ELF-1 (cell line): Measurements from ENCODE around the gene HSD11B2.
A peak's percentile ranks its signal among the peaks of the same experiment; 100 is the strongest.

Experiments used
- DNase-seq: peaks from one replicate; pipeline ENCODE4 v3.0.0-alpha.2; 2016; ENCODE audit warnings: low read depth, low spot score

Gene HSD11B2

DNA sequence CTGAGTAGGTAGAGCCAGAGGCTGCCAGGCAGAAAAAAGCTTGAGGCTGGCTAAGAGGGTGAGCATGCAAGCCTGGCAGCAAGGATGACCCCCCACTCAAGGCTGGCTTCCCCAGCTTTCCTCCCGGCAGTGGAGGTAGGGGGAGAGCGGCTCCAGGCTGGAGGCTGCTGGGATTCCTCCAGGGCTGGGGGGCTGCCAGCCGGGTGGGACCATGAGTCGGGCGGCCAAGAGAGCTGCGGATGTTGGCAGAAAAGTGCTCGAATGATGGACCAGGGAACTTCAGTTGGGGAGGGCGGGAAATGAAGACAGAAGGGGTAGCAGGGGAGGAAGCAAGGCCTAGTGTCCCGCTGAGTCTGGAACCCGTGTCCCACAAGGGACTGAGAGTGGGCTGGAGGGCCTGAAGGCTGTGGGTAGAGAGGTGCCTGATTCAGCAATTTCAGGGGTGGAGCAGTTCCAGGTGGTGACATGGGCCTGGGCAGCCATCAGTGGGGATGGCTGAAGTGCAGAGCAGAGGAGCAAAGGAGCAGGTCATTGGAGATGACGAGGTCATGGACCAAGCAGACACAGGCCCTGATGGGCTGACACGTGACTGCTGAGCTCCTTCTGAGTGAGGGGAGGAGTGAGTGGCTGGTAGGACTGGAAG lies 20.3 kb downstream of the HSD11B2 start:
- DNase-seq, result no peak

DNA sequence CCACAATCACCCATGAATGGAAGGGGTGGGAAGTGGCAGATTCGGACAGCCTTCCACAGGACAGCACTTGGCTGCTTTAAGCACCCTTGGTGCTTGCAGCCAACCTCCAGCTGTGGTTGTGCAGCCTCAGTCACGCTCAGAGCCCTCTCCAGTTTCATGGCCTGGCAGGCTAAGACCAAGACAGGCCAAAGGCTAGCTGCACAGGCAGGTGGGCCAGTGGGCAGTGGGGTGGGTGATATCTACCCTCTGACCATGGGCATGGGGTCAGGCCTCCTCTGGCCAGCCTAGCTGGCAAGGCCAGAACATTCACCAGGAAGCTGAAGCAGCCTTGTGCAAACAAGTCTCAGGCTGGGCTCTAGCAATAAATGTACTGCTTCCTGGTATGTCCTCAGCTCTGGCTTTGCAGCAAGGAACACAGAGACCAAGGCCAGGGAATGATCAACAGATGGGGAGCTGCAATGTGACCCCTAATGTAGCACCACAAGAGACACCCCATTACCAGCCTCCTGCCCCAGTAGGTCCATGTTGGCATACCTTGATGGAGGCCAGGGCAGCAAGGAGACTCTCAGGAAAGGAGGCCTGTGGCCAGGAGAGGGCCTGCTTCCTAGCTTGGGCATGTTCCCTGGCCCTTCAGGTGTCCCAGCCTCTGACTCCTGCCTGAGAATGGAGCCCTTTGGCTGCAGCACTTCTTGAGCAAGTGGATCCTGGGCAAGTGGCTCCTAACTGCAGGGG lies 20.9 kb downstream of the HSD11B2 start:
- DNase-seq, result no peak

DNA sequence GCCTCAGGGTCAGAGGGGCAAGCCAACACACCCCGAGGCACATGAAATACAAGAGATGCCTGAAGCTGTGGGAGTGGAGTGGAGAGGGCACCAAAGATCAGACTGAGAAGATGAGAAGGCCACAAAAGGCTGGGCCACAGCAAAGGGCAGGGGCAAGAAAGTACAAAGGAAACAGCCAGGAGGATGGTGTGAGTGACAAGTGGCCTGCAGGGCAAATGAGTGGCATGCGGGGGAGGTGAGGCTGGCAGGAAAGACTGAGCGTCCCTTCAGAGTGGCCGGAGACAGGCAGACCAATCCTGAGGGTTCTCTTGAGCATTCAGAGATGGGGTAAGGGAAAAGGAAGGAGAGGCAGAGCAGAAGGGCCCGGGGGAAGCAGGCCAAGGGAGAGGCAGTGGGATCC lies 23.2 kb downstream of the HSD11B2 start:
- peak; percentile 55 for DNase-seq

DNA sequence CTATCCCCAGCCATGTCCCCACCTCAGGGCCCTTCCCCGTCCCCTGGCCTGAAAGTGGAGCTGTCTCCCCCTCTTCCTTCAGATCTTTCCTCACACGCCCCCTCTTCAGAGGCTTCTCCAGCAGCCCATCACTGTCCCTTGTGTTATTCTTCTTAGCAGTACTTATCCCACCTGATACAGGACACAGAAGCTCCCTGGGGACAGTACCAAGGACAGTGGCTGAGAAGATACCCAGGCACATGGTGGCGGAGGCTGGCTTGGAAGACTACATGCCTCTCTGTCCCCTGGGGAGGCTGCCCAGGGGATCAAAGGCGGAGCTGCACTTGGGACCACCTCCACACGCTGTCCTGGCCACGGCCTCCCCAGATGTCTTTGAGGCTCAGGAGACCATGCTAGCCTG lies 23.9 kb downstream of the HSD11B2 start:
- no peak for DNase-seq

DNA sequence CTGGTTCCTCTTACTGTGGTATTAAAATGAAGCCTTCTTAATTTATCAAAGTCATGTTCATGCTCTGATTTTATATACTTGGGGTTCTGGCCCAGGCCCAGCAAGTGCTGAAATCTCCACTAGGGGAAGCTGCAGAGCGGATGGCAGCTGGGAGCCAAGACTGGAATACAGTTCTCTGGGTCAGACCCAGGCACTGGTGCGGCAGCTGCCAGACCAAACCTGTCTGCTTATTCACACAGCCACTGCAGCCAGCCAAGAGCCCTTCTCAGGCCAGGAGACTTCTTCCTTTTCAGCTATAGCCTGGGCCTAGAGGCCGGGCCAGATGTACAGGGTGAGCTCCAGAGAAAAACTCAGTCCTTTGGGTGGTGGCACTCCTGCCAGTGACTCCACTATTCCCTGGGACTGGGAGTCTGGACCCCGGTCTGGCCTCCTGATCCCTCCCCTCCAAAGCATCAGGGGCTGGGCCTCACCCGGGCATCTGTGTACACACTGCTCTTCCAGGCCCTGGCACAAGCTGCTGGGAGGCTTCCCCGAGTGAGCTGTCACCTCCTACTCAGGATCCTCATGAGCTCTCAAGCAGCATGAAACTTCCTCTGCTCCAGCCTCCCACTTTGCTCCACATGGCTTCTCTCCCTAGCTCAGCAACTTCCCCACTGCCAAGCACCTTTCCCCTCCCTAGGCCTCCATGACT lies 25.6 kb downstream of the HSD11B2 start:
- no peak for DNase-seq

DNA sequence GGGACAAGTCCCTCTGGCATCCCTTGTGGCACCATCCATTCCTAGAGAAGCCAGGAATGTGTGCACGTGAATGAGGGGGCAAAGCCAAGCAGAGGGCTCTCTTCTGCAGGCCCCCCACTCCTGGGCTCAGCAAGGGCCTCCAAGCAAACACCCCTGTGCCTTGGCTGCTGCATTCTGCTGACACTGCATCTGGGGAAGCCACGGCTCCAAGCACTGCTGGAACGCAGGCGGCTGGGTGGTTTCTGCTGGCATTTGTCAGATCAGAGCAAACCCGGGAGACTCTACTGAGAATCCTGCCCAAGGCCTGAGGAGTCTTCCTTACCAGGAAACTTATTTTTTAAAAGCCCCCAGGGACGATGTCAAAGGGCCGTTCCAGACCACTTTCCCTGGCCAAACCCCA lies 26.7 kb downstream of the HSD11B2 start:
- no peak for DNase-seq

DNA sequence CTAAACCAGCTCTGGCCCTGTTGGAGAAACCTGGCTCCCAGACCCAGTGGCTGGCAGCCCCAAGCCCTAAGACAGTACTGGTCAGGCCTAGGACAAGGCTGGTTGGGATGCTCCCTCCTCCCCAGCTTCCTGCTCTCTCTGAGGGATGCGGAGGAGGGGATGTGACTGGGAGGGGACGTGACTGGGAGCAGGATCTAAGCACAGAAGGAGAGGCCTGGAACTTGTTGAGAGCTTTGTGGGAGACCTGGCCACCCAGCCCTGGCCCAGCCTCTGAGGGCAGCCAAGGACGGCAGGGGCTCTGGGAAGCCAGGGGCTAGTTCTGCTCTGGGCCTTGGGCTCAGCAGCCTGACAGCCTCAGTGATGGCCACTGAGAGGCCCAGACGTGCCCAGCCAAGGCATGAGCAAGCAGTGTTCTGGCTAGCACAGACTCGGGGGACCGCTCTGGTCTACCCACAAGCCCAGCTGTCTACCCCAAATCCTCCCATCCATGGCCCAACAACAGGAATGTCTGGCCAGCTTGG lies 27.3 kb downstream of the HSD11B2 start:
- no peak for DNase-seq

DNA sequence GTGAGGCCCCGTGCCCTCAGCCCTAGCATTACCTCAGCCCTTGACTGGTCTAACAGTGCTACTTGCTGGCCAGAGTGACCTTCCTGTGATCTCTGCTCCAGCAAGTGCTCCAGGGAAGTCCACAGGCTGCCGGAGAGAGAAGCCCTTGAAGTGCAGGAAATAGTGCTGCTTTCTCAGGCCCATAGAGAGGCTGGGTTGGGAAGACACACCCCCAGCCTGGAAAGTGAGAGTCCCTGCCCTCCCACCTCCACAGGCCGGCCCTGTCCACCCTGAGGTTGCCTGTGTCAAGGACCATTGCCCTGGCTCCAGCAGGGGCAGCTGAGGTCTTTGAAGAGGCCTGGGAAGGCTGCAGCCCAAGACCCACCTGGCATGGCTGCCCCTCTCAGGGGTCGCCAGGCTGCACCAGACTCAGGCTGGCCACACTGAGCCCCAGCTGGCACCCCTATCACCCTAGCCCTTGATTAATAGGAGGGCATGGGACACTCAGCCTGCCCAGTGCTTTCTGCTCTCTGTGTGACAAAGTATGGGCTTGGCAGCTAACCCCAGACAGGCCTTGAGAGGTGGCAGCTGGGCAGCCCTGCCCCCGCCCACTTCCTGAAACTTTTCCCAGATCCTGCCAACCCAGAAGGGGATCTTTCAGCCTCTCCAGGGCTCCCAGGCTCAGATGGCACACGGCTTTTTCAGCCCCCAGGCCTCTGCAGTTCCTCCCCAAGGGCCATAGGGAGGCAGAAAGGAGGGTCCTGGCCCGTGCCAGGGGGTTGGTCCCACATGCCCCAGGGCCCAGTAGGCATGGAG lies 28.3 kb downstream of the HSD11B2 start:
- peak; percentile 29 for DNase-seq

DNA sequence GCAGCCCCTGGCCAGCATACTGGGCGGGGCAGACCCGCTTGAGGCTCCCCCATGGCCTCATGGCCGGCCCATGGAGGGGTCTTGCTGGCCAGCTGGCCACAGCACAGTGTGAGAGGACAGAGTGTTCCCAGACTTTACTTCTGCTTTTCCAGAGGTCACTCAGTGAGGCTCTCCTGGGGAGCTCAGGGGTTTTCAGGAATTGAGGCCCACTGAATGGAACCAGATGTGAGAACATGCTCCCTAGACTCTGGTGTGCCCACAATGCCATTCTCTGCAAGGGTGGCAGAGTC lies 28.9 kb downstream of the HSD11B2 start:
- no peak for DNase-seq

DNA sequence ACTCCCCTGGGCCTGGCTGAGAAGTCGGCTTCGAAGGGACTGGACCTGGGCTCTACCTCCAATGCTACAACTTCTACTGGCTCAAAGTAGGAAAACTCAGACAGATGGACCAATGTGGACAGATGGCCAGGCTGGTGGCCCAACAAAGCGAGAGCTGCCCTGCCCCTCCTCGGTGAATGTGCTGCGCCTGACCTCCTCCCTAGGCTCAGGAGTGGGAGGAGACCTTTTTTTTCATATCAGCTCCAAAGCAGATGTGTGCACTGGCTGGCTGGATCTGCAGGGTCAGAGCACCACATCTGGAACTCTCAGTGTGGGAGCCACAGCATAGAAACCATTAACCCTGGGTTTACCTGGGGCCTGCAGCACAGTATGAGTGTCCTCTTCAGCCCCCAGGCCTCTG lies 29.2 kb downstream of the HSD11B2 start:
- no peak for DNase-seq

DNA sequence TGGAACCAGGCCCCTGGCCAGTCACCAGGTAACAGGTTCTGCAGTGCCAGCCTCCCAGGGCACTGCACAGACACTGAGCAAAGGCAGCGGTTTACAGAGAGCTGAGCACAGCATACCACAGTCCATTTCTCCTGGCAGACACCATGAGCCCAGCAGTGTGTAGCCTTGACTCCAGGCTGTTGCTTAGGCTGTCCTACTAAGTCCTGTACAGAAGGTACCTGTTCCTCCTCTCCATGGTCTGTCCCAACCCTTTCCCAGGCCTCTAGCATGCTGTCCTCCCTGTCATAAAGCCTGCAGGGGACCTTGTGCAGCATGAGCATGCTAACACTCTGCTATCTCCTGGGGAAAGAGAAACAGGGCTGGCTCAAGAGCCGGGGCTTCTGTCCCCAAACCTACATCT lies 30.0 kb downstream of the HSD11B2 start:
- no peak for DNase-seq

DNA sequence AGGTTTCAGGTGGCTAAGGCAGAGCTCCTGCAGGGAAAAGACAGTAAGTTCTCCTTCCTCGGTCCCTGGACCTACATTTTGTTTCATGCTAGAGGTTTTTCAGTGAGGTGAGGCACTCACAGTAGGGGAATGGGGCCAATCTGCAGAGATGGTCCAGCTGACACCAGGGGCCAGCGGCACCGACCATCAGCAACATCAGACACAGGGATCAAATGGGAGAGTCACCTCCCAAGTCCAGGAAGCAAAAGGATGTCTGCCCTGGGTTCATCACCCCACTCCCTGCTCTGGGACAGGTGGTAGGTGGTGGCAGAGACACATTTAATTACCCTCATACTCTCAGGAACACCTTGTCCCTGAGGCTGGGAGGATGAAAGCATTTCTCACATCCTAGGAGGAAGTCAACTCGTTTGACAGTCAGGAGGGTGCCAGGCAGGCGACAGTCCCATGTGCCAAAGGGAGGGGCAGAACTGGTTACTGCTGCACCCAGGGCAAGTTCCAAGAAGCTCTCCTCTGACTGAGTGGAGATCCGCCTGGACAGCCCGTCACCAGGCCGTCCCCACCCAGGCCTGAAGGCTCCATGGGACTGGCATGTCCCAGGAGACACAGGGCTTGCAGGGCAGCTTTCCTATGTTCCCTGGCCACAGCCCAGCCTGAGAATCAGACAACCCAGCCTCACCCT lies 30.8 kb downstream of the HSD11B2 start:
- no peak for DNase-seq

DNA sequence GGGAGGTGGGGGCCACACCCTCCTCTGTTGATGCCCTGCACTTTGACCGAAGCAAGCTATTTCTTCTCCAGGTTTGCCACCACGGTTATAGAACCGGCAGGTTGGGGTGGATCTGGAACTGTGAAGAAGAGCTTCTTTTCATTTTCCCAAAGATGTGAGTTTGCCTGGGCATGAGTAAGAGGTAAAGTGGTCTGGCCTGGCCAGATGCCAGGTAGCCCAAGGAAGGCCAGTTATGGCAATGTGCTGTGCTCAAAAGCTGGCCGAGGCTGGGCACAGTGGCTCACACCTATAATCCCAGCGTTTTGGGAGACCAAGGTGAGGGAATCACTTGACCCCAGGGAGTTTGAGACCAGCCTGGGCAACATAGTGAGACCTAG lies 31.3 kb downstream of the HSD11B2 start:
- DNase-seq, result no peak

DNA sequence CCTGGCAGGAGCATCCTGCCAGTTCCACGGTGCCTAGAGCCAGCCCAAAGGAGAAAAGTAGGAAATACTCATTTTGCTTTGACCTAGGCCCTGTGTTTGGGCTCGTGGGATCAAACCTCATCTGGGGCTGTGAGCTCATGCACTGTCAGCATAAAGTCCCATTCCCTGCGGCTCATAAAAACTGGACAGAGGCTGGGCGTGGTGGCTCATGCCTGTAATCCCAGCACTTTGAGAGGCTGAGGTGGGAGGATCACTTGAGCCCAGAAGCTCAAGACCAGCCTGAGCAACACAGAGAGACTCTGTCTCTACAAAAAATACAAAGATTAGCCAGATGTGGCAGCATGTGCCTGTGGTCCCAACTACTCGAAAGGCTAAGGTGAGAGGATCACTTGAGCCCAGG lies 32.1 kb downstream of the HSD11B2 start:
- no peak for DNase-seq

DNA sequence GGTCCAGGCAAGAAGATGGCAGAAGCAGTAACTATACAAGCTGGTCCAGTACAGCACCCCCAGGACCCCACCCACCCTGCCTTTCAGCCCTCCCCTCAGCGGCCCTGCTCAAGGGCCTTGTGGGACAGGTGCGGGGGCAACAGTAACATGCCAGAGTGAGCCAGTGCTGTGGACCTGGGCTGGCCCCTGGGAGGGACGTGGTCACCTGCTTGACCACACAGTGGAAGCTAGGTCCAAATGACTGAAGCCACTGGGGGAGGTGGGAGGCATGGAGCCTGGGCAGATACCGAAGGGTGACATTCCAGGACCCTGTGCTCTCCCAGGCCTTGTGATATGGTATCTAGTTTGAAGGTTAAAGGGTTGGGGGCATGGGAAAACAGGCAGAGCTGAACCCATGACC lies 32.8 kb downstream of the HSD11B2 start:
- no peak for DNase-seq

DNA sequence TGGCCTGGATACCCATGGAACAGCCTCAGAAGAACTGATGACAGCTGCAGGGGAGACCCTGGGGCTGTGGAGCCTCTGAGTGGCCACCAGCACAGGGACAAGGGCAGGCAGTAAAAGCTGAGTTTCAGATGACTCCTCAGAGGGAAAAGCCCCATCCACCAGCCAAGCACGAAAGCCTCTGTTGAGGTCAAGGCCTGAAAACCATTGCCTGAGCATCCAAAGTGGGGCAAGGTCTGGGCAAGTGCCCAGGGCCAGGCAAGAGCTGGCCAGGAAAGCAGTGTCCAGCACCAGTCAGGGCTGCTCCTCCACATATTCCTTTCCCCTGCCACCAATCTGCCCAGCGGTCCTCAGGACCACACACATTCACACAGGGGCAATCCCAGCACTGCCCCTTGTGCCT lies 33.6 kb downstream of the HSD11B2 start:
- no peak for DNase-seq

DNA sequence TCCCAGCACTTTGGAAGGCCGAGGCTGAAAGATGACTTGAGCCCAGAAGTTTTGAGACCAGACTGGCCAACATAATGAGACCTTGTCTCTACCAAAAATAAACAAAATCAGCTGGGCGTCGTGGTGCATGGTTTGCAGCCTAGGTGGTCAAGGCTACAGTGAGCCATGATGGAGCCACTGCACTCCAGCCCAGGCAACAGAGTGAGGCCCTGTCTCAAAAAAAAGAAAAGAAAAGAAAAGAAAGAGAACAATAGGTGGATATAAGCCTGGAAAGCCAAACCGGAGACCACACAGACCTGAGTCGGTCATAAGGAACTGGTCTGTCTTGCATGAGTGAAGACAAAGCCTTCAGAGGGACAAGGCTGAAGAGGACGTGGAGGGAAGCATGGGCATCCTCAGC lies 35.7 kb downstream of the HSD11B2 start:
- DNase-seq, result no peak

DNA sequence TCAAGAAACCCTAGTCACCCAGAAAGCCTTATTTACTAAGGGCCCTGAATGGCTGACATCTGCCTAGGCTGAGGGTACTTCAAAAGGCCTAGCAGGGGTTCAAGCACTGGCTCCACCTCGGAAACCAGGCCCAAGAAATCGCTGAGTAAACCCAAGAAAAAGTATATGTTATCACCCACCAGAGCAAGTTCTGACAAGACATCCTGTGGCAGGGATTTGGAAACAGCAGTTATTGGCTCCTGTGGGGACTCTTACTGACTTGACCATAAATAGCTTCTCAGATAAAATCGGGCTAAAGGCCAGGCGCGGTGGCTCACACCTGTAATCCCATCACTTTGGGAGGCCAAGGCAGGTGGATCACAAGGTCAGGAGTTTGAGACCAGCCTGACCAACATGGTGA lies 37.8 kb downstream of the HSD11B2 start:
- no peak for DNase-seq

DNA sequence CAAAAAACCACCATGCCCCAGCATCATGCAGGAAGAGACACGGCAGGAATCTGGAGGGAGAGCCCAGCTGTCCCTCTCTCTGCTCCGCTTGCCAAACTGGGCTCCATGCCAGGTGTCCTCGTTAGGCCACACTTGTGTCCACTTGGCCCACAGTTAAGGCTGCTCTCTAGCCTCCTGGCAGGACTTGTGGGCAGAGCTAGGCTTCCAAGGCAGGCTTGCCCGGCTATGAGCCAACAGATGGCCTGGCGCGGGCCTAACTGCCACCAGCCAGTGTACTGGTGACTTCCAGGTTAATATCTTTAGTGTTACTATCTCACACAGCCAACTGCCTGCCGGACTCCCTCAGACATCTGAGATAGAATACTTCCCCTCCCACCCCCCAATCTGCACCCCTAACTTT lies 39.4 kb downstream of the HSD11B2 start:
- no peak for DNase-seq

DNA sequence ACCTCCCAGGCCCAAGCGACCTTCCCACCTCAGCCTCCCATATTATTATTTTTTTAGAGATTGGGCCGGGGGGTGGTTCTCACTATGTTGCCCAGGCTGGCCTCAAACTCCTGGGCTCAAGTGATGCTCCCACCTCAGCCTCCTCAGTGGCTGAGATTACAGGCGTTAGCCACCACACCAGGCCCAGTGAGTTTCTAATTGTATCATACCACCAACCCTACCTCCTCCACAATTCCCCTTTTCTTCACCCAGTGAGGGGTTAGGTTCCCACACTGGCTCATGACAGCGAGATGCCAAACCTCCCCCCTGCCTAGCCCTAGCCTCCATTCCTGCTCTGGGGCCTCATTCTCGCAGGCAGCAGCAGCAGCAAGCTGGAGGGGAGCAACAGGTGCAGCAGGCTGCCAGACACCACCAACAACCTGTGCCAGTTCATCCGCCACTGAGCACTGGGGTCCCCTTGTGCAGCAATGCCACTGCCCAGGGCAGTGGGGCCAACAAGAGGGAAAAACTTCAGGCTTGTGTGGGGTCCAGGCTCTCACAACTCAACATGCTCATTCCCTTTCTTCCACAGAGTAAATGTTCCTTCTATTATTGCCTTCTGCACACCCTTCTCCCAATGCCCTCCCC lies 41.0 kb downstream of the HSD11B2 start:
- no peak for DNase-seq
